DND-41 (cell line): ENCODE results near the gene ROBO4.

ENCODE experiments used
- ATAC-seq: fragments of 200-7000 bp; cut with Tn5 transposase; 3 replicates; pipeline ENCODE4 v1.9.1; 2021; ENCODE audit warnings: low read depth; ENCODE audit not compliant: insufficient read depth
- DNase-seq: peaks from one replicate; pipeline ENCODE4 v3.0.0-alpha.2; 2020
- H2AFZ ChIP-seq: 2 replicates; pipeline ENCODE4 v1.6.0; 2012; ENCODE audit warnings: low read depth, low read length
- H3K27ac ChIP-seq: 2 replicates; pipeline ENCODE4 v1.5.1; 2012; ENCODE audit warnings: low read length, inconsistent platforms
- H3K27me3 ChIP-seq: fragments of 200-600 bp; sonication (generic); 2 replicates; pipeline ENCODE4 v1.6.0; 2012; ENCODE audit warnings: low read length, mild to moderate bottlenecking, inconsistent platforms; ENCODE audit not compliant: insufficient read depth, poor library complexity
- H3K36me3 ChIP-seq: 2 replicates; pipeline ENCODE4 v1.5.1; 2012; ENCODE audit warnings: low read length, inconsistent platforms; ENCODE audit not compliant: insufficient read depth
- H3K4me1 ChIP-seq: 2 replicates; pipeline ENCODE4 v1.5.1; 2012; ENCODE audit warnings: mild to moderate bottlenecking, low read length; ENCODE audit not compliant: insufficient read depth
- H3K4me2 ChIP-seq: 2 replicates; pipeline ENCODE4 v1.6.0; 2012; ENCODE audit warnings: mild to moderate bottlenecking, moderate library complexity, low read length, inconsistent platforms; ENCODE audit not compliant: insufficient read depth
- H3K4me3 ChIP-seq, 2 experiments: fragments of 200-600 bp in 1 of 2; shearing (Covaris generic) in 1 of 2; 2 replicates each; pipeline ENCODE4 v1.5.1; 2012 to 2016; ENCODE audit warnings: inconsistent platforms in 2 of 2, low read length in 2 of 2, mild to moderate bottlenecking in 2 of 2, low read depth in 1 of 2, moderate library complexity in 1 of 2
- H3K79me2 ChIP-seq: 2 replicates; pipeline ENCODE4 v1.6.0; 2012; ENCODE audit warnings: low read length, inconsistent platforms; ENCODE audit not compliant: insufficient read depth
- H3K9ac ChIP-seq: 2 replicates; pipeline ENCODE4 v1.6.0; 2012; ENCODE audit warnings: low read depth, mild to moderate bottlenecking, inconsistent platforms, low read length, moderate library complexity
- H3K9me3 ChIP-seq: 2 replicates; pipeline ENCODE4 v1.5.1; 2012; ENCODE audit warnings: low read length, moderate library complexity, mild to moderate bottlenecking, inconsistent platforms; ENCODE audit not compliant: insufficient read depth, severe bottlenecking
- H4K20me1 ChIP-seq: 2 replicates; pipeline ENCODE4 v1.6.0; 2012; ENCODE audit warnings: low read length; ENCODE audit not compliant: insufficient read depth
- CTCF ChIP-seq: IDR thresholded peaks from 2 replicates; pipeline ENCODE4 v1.5.1; 2012; ENCODE audit warnings: borderline replicate concordance, low read length, moderate library complexity, mild to moderate bottlenecking; ENCODE audit not compliant: poor library complexity, severe bottlenecking; ENCODE audit errors: extremely low read depth
- EZH2 ChIP-seq: IDR thresholded peaks from 3 replicates; pipeline ENCODE4 v1.6.1; 2012; ENCODE audit warnings: borderline replicate concordance, low read depth, mild to moderate bottlenecking, moderate library complexity, low read length, inconsistent platforms; ENCODE audit not compliant: severe bottlenecking

The ROBO4 gene

GRCh38 chr11:124840666-124841065 is 57.0 kb downstream of the ROBO4 start:
- no peak for DNase-seq
- Histone ChIP-seq H3K4me2 (no peak overlapping the region), H3K27me3 (peaks cover 24% of the 10 kb centered on the region), H3K79me2 (no peaks in the 10 kb centered on the region), H3K27ac (no peak overlapping the region), H3K4me1 (no peaks in the 10 kb centered on the region), H3K4me3 (no peak overlapping the region), H3K9me3 (no peaks in the 10 kb centered on the region), H4K20me1 (no peaks in the 10 kb centered on the region), H3K36me3 (no peaks in the 10 kb centered on the region), H2AFZ (no peak overlapping the region), H3K9ac (no peak overlapping the region)
- TF ChIP-seq EZH2 (no peak), CTCF (no peak)
- ATAC-seq = no peak

GRCh38 chr11:124839972-124840621 is 57.6 kb downstream of the ROBO4 start:
- H3K79me2 ChIP-seq = no peaks in the 10 kb centered on the region
- no peaks in the 10 kb centered on the region for H3K9me3 ChIP-seq
- no peak overlapping the region for H2AFZ ChIP-seq
- no peaks in the 10 kb centered on the region for H3K36me3 ChIP-seq
- no peak overlapping the region for H3K9ac ChIP-seq
- no peaks in the 10 kb centered on the region for H4K20me1 ChIP-seq
- ATAC-seq (no peak), DNase-seq (no peak)
- peaks cover 21% of the 10 kb centered on the region for H3K27me3 ChIP-seq
- TF ChIP-seq EZH2 = no peak
- no peak for TF ChIP-seq CTCF
- no peak overlapping the region for H3K27ac ChIP-seq
- no peaks in the 10 kb centered on the region for H3K4me1 ChIP-seq
- no peak overlapping the region for H3K4me3 ChIP-seq
- no peak overlapping the region for H3K4me2 ChIP-seq

GRCh38 chr11:124839128-124839971 is 58.3 kb downstream of the ROBO4 start:
- no peaks in the 10 kb centered on the region for H3K9me3 ChIP-seq
- no peaks in the 10 kb centered on the region for H3K4me1 ChIP-seq
- H3K36me3 ChIP-seq = no peaks in the 10 kb centered on the region
- H3K4me2 ChIP-seq = no peak overlapping the region
- H3K79me2 ChIP-seq = no peaks in the 10 kb centered on the region
- no peak overlapping the region for H3K9ac ChIP-seq
- H3K27me3 ChIP-seq = peaks cover 21% of the 10 kb centered on the region
- ATAC-seq (no peak), DNase-seq (no peak)
- H4K20me1 ChIP-seq = no peaks in the 10 kb centered on the region
- H3K4me3 ChIP-seq = no peak overlapping the region
- H2AFZ ChIP-seq = no peak overlapping the region
- H3K27ac ChIP-seq = no peak overlapping the region
- TF ChIP-seq CTCF (no peak), EZH2 (no peak)
